Kidney epithelial cell (primary cell): ENCODE measurements around the gene HAPSTR1. TPM values are rescaled to one million over a fixed set of nuclear protein-coding genes. Genes with fewer than 3 reads are reported as not detected.
A peak's percentile ranks its signal among the peaks of the same experiment; 100 is the strongest.

Experiments used
- DNase-seq: peaks from one replicate; pipeline ENCODE4 v3.0.0-alpha.2; 2010; ENCODE audit warnings: low read depth
- H3K27me3 ChIP-seq: 2 replicates; pipeline ENCODE4 v1.6.0; 2011; ENCODE audit warnings: low read length; ENCODE audit not compliant: control insufficient read depth, insufficient read depth
- H3K36me3 ChIP-seq: 2 replicates; pipeline ENCODE4 v1.5.1; 2011; ENCODE audit warnings: low read length; ENCODE audit not compliant: control insufficient read depth, insufficient read depth
- H3K4me3 ChIP-seq: 2 replicates; pipeline ENCODE4 v1.5.1; 2011; ENCODE audit warnings: low read depth, mild to moderate bottlenecking, control low read depth, low read length
- CTCF ChIP-seq: IDR thresholded peaks from 2 replicates; pipeline ENCODE4 v1.5.1; 2011; ENCODE audit warnings: mild to moderate bottlenecking, moderate library complexity, low read length, control low read depth, inconsistent platforms; ENCODE audit not compliant: insufficient read depth, poor library complexity, severe bottlenecking
- total RNA-seq: library from RNA; depleted of rRNA; stranded (reverse); fragments of >200 nt; gene quantifications from 2 replicates; pipeline ENCODE4 v1.2.3, GENCODE V29; 2015

Gene HAPSTR1
- total RNA-seq, 1 donor from 2014 or later, result 78.2 TPM

GRCh38 chr16:9123401-9123800, 32.0 kb downstream of the HAPSTR1 start:
- TF ChIP-seq CTCF, result no peak
- H3K4me3 ChIP-seq, result no peak overlapping the region
- no peaks in the 10 kb centered on the region for H3K27me3 ChIP-seq
- DNase-seq, result no peak
- H3K36me3 ChIP-seq, result no peaks in the 10 kb centered on the region

- no peak for TF ChIP-seq CTCF
- no peak for DNase-seq
- H3K4me3 ChIP-seq, result no peak overlapping the region
- no peaks in the 10 kb centered on the region for H3K27me3 ChIP-seq
- no peaks in the 10 kb centered on the region for H3K36me3 ChIP-seq
Observed at GRCh38 chr16:9123871-9124270, 32.4 kb downstream of the HAPSTR1 start.

- DNase-seq, result no peak
- TF ChIP-seq CTCF, result no peak
- no peak overlapping the region for H3K4me3 ChIP-seq
- H3K36me3 ChIP-seq, result no peaks in the 10 kb centered on the region
- H3K27me3 ChIP-seq, result no peaks in the 10 kb centered on the region
Observed at GRCh38 chr16:9124444-9124843, 33.0 kb downstream of the HAPSTR1 start.

- H3K27me3 ChIP-seq, result no peaks in the 10 kb centered on the region
- no peaks in the 10 kb centered on the region for H3K36me3 ChIP-seq
- peak; percentile 1 for TF ChIP-seq CTCF
- DNase-seq, result no peak
- no peak overlapping the region for H3K4me3 ChIP-seq
Observed at GRCh38 chr16:9124908-9125584, 33.6 kb downstream of the HAPSTR1 start.

- no peak for TF ChIP-seq CTCF
- Histone ChIP-seq H3K4me3 (no peak overlapping the region), H3K36me3 (no peaks in the 10 kb centered on the region), H3K27me3 (no peaks in the 10 kb centered on the region)
- DNase-seq, result no peak
Observed at GRCh38 chr16:9125658-9126505, 34.4 kb downstream of the HAPSTR1 start.
